K562 (cell line): ENCODE data around the gene IER3IP1. TPM values are rescaled to one million over a fixed set of nuclear protein-coding genes. Genes with fewer than 3 reads are reported as not detected.
A peak's percentile ranks its signal among the peaks of the same experiment; 100 is the strongest.

Experiments used
- CBX1 ChIP-seq: sonication (generic); IDR thresholded peaks from 2 replicates; pipeline ENCODE4 v1.6.1; 2016; ENCODE audit warnings: antibody characterized with exemption, low read depth, mild to moderate bottlenecking
- CEBPZ ChIP-seq: fragments of 150-350 bp; IDR thresholded peaks from 2 replicates; pipeline ENCODE4 v1.6.1; 2014; ENCODE audit warnings: low read depth, mild to moderate bottlenecking, low read length, borderline replicate concordance
- ELF1 ChIP-seq: fragments of 200-800 bp; sonication (Bioruptor generic); IDR thresholded peaks from 2 replicates; pipeline ENCODE4 v1.6.1; 2016; ENCODE audit warnings: missing genetic modification characterization, missing compliant biosample characterization
- EP300 ChIP-seq: IDR thresholded peaks from 2 replicates; pipeline ENCODE4 v1.6.1; 2012; ENCODE audit warnings: low read length, improper control_type of control experiment
- FOXM1 ChIP-seq, 2 experiments: fragments of 450-650 bp in 1 of 2; sonication (generic) in 1 of 2; formaldehyde crosslinking in 1 of 2; IDR thresholded peaks; 2 replicates each; pipeline versions ENCODE4 v1.6.1 to v1.9.0; 2017 to 2022; ENCODE audit warnings: low read depth in 2 of 2, mild to moderate bottlenecking in 2 of 2, missing genetic modification reagents in 1 of 2, moderate library complexity in 1 of 2
- MITF ChIP-seq: IDR thresholded peaks from 2 replicates; pipeline ENCODE4 v1.6.1; 2014; ENCODE audit warnings: antibody characterized with exemption
- MNT ChIP-seq, 2 experiments: fragments of 450-650 bp; conservative IDR thresholded peaks; 2 replicates each; pipeline ENCODE4 v1.6.1; 2017; ENCODE audit warnings: mild to moderate bottlenecking in 2 of 2, moderate library complexity in 2 of 2
- MYC ChIP-seq, 2 experiments: fragments of 250-450 bp in 1 of 2; sonication (Bioruptor Pico) in 1 of 2; IDR thresholded peaks; 2 replicates each; pipeline versions ENCODE4 v1.5.1 to v1.6.1; 2012 to 2021; ENCODE audit warnings: low read depth in 2 of 2, borderline replicate concordance in 1 of 2, improper control_type of control experiment in 1 of 2, low read length in 1 of 2, mild to moderate bottlenecking in 1 of 2, moderate library complexity in 1 of 2
- USF1 ChIP-seq: sonication (generic); formaldehyde crosslinking; IDR thresholded peaks from 2 replicates; pipeline ENCODE4 v1.9.0; 2022; ENCODE audit warnings: mild to moderate bottlenecking, missing genetic modification reagents
- YY1 ChIP-seq, 3 experiments: IDR thresholded peaks; 2 replicates each; pipeline ENCODE4 v1.6.1; 2011; ENCODE audit warnings: low read length in 2 of 3, mild to moderate bottlenecking in 2 of 3, moderate library complexity in 2 of 3, borderline replicate concordance in 1 of 3, control low read depth in 1 of 3, low read depth in 1 of 3; ENCODE audit not compliant: insufficient read depth in 3 of 3, insufficient replicate concordance in 2 of 3, control insufficient read depth in 1 of 3, insufficient read length in 1 of 3; ENCODE audit errors: extremely low read depth in 1 of 3
- polyA plus RNA-seq, 8 experiments: library from polyadenylated mRNA; depleted of rRNA in 4 of 8; stranded (reverse) in 5 of 8; unstranded in 3 of 8; fragments of >200 nt; fragmentation: Nextera tagmentation in 2 of 8; fragmentation: Illumina TruSeq in 1 of 8; extraction: Ambion mirVana in 2 of 8; extraction: Trizol in 1 of 8; gene quantifications; 2 replicates each; pipeline versions ENCODE4 v1.2.1 to v1.2.3, GENCODE V29; 2011 to 2014; ENCODE audit warnings: inconsistent platforms in 1 of 8, missing spikeins in 1 of 8
- total RNA-seq, 7 experiments: library from RNA; depleted of rRNA in 6 of 7; stranded (reverse); fragments of >200 nt in 6 of 7; fragmentation: Illumina TruSeq in 2 of 7; extraction: Trizol in 2 of 7; gene quantifications; 2 replicates each; pipeline versions ENCODE4 v1.2.1 to v1.2.3, GENCODE V29; 2011 to 2021; ENCODE audit warnings: low replicate concordance in 1 of 7

IER3IP1 gene
- total and polyA plus RNA-seq, 9 of the 15 experiments (the other 6 are each of a cell fraction or from before 2014, with no cell fraction given): 9.0 to 38.2 (median 19.9) TPM

- TF ChIP-seq MNT (conservative IDR thresholded peaks at IDR 0.05): peak in 1 of 2 experiments; percentile 47; a peak in 1 of 4 replicates
- TF ChIP-seq YY1 (IDR thresholded peaks at IDR 0.05; ENCODE audit: borderline replicate concordance in 1 of 3, control insufficient read depth in 1 of 3, extremely low read depth in 1 of 3, insufficient read depth in 3 of 3, insufficient read length in 1 of 3, insufficient replicate concordance in 2 of 3, low read depth in 1 of 3, low read length in 2 of 3): peak in 1 of 3 experiments; percentile 32
- peak; percentile 36; the same call in 1 of the 2 replicates for TF ChIP-seq ELF1 (tag)
- TF ChIP-seq EP300: peak; percentile 71
- TF ChIP-seq MITF: peak; percentile 96
- TF ChIP-seq CEBPZ: peak; percentile 82; the same call in 1 of the 2 replicates
- peak; percentile 63 for TF ChIP-seq USF1 (CRISPR knock-in tag)
- TF ChIP-seq FOXM1 (IDR thresholded peaks at IDR 0.05; ENCODE audit: low read depth): no peak
- TF ChIP-seq FOXM1 (CRISPR knock-in tag; IDR thresholded peaks at IDR 0.05; ENCODE audit: low read depth): no peak
- peak; percentile 83 for TF ChIP-seq MYC (IDR thresholded peaks at IDR 0.05; ENCODE audit: low read depth, low read length)
- TF ChIP-seq MYC (CRISPR knock-in tag; IDR thresholded peaks at IDR 0.05; ENCODE audit: borderline replicate concordance, low read depth): no peak
- TF ChIP-seq CBX1: peak; percentile 49; the same call in 1 of the 2 replicates
These were observed 8.4 kb upstream of the IER3IP1 start (continued) for GRCh38 chr18:47184419-47185050.
